Measurements from ENCODE around the gene S1PR5. TPM values are rescaled to one million over a fixed set of nuclear protein-coding genes. Genes with fewer than 3 reads are reported as not detected.

Gene S1PR5
- total and polyA plus RNA-seq, 10 of the 15 experiments (the other 5 are each of a cell fraction or from before 2014, with no cell fraction given), result 0.04 TPM; not detected in 9

DNA sequence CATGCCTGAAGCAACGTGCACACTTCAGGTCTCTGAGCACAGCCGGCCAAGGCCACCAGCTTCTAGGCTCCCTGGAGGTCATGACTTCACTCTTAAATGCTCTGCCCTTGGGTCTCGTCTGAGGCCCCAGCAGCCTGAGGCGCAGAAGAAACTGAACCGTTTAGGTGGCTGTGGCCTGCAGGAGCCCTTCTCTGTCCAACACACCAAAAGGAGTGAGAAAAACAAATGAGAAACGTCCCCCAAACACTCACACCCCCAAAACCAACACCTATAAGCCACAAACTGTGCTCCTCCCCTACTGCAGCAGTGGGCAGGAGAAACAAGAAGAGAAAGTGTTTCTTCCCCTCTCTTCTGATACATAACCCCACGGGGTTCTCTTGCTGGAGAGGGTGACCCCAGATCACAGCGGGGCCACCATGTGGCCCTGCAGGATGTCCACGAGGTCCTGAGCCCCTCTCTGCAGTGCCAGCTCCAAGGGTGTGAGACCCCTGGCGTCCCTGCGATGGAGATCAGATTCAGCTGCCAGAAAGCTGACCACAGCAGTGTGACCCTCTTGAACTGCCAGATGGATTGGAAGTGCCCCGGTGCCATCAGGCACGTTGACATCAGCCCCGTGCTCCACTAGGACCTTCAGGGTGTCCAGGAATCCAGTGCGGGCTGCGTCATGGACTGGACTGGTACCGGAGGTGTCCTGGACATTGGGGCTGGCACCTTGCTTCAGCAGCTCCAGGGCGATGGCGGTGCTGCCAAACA lies 49.6 kb upstream of the S1PR5 start (continued):
- TF ChIP-seq MTA2 (IDR thresholded peaks at IDR 0.05; ENCODE audit: low read depth), result peak; percentile 62
- no peak for TF ChIP-seq RAD51 (IDR thresholded peaks at IDR 0.05)
- no peak for TF ChIP-seq KLF5 (IDR thresholded peaks at IDR 0.05; ENCODE audit: partially characterized antibody)
- TF ChIP-seq POLR2A (IDR thresholded peaks at IDR 0.05; ENCODE audit: low read depth, low read length), result peak; percentile 80
- TF ChIP-seq KDM1A (IDR thresholded peaks at IDR 0.05; ENCODE audit: borderline replicate concordance), result no peak
- TF ChIP-seq RBBP5 (conservative IDR thresholded peaks at IDR 0.05), result no peak
- TF ChIP-seq CREB1 (IDR thresholded peaks at IDR 0.05; ENCODE audit: low read depth), result no peak
- TF ChIP-seq ZNF592 (IDR thresholded peaks at IDR 0.05), result no peak
- no peak for TF ChIP-seq TCF7 (IDR thresholded peaks at IDR 0.05; ENCODE audit: borderline replicate concordance)
- TF ChIP-seq NFYA (IDR thresholded peaks at IDR 0.05; ENCODE audit: borderline replicate concordance, low read depth, low read length), result no peak
- peak; percentile 82 for TF ChIP-seq NR2F1 (conservative IDR thresholded peaks at IDR 0.05)
- TF ChIP-seq SP1 (IDR thresholded peaks at IDR 0.05; ENCODE audit: low read depth, low read length), result no peak
- no peak for TF ChIP-seq CBX3 (IDR thresholded peaks at IDR 0.05; ENCODE audit: borderline replicate concordance, low read depth)
- no peak for TF ChIP-seq NFYB (IDR thresholded peaks at IDR 0.05; ENCODE audit: insufficient read depth, low read depth, low read length)
- TF ChIP-seq ZSCAN29 (IDR thresholded peaks at IDR 0.05), result no peak
- TF ChIP-seq PKNOX1 (IDR thresholded peaks at IDR 0.05), result no peak
- TF ChIP-seq NKRF (conservative IDR thresholded peaks at IDR 0.05), result no peak
- peak; percentile 44; the same call in 1 of the 2 replicates for TF ChIP-seq DPF2 (IDR thresholded peaks at IDR 0.05)
- no peak for TF ChIP-seq REST (IDR thresholded peaks at IDR 0.05; ENCODE audit: low read depth, low read length)
- peak; percentile 52; the same call in 1 of the 2 replicates for TF ChIP-seq CBFB (IDR thresholded peaks at IDR 0.05; ENCODE audit: low read depth)

All from GM12878 (cell line).